Neutrophil (primary cell): ENCODE data around the gene ACSL1.

Source experiments
- H3K27ac ChIP-seq: fragments of 200-600 bp; sonication (generic); 2 replicates; pipeline ENCODE4 v1.5.1; 2016; ENCODE audit warnings: mild to moderate bottlenecking, moderate library complexity
- H3K27me3 ChIP-seq: fragments of 200-600 bp; sonication (generic); 2 replicates; pipeline ENCODE4 v1.6.0; 2016; ENCODE audit warnings: mild to moderate bottlenecking
- H3K36me3 ChIP-seq: fragments of 200-600 bp; sonication (generic); 2 replicates; pipeline ENCODE4 v1.5.1; 2017
- H3K4me1 ChIP-seq, 2 experiments: fragments of 200-600 bp in 1 of 2; sonication (generic) in 1 of 2; 1 replicate in 1 of 2; 2 replicates in 1 of 2; pipeline versions ENCODE4 v1.5.1 to v1.6.1; 2013 to 2016; ENCODE audit warnings: low read depth in 1 of 2, low read length in 1 of 2, mild to moderate bottlenecking in 1 of 2, moderate library complexity in 1 of 2; ENCODE audit not compliant: control insufficient read depth in 1 of 2, insufficient read depth in 1 of 2
- H3K4me3 ChIP-seq, 2 experiments: fragments of 200-600 bp in 1 of 2; sonication (generic) in 1 of 2; 1 replicate in 1 of 2; 2 replicates in 1 of 2; pipeline ENCODE4 v1.5.1; 2013 to 2016; ENCODE audit warnings: low read depth in 1 of 2, low read length in 1 of 2, mild to moderate bottlenecking in 1 of 2, moderate library complexity in 1 of 2
- H3K9me3 ChIP-seq: fragments of 200-600 bp; sonication (generic); 2 replicates; pipeline ENCODE4 v1.5.1; 2016
- TF ChIP-seq, protein P1 (sequence below): fragments of 200-600 bp; sonication (generic); IDR thresholded peaks from 2 replicates; pipeline ENCODE4 v1.5.1; 2016; ENCODE audit warnings: antibody characterized with exemption

Gene ACSL1

DNA sequence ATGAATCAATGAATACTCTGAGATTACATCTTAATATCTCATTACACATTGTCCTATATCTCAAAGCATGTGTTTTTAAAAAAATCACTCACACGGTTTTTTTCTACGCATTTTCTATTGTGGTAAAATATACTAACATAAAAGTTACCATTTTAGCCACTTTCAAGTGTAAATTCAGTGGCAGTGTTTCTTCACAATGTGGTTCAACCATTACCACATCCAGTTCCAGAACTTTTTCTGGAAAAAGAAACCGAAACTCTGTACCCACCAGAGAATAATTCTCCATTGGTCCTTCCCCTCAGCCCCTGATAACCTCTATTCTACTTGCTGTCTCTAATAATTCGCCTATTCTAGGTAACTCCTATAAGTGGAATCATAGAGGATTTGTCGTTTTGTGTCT, 35.3 kb upstream of the ACSL1 start:
- H3K27me3 ChIP-seq: no peaks in the 10 kb centered on the region
- peaks cover 92 to 93% of the 10 kb centered on the region in 2 experiments for H3K4me1 ChIP-seq
- H3K36me3 ChIP-seq: no peaks in the 10 kb centered on the region
- H3K27ac ChIP-seq: peak overlapping the region; percentile 98
- H3K9me3 ChIP-seq: no peaks in the 10 kb centered on the region
- TF ChIP-seq, protein P1, sequence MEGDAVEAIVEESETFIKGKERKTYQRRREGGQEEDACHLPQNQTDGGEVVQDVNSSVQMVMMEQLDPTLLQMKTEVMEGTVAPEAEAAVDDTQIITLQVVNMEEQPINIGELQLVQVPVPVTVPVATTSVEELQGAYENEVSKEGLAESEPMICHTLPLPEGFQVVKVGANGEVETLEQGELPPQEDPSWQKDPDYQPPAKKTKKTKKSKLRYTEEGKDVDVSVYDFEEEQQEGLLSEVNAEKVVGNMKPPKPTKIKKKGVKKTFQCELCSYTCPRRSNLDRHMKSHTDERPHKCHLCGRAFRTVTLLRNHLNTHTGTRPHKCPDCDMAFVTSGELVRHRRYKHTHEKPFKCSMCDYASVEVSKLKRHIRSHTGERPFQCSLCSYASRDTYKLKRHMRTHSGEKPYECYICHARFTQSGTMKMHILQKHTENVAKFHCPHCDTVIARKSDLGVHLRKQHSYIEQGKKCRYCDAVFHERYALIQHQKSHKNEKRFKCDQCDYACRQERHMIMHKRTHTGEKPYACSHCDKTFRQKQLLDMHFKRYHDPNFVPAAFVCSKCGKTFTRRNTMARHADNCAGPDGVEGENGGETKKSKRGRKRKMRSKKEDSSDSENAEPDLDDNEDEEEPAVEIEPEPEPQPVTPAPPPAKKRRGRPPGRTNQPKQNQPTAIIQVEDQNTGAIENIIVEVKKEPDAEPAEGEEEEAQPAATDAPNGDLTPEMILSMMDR: no peak
- peak overlapping the region; percentile 46 to 50 for H3K4me3 ChIP-seq

DNA sequence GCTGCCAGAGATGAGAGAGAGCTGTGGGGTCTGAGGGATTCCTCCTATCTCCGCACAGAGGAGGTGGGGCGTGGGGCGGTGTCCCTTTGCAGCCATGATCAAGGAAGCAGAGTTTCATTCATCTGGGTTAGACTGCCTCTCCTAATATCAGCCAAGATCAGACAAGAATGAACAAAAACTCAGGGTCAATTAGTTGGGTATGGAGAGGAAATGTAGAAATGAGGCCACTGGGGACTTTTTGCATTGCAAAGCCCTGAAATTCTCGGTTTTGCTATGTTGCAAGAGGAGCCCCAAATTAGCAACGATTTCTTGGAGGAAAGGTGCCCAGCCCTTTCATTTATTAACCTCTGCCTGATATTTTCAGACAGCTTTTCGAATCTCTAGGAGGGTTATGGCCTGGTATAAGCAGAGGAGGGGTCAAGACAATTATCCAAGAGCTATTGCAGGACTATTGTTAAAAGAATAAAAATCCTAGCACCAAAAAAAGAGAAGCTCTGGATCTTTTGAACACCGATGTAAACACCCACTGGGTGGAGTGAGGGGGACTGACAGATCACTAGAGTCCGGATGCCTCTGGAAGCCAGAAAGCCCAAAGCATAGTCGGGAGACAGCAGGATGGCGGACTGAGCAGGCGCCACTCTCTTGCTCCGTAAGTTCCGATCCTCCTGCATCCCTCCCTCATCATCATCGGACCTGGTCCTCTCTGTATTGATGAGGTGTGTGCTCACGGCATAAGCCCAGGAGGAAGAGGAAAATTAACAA, 34.4 kb upstream of the ACSL1 start:
- TF ChIP-seq, protein P1: peak; percentile 9
- Histone ChIP-seq H3K36me3 (no peaks in the 10 kb centered on the region), H3K27me3 (no peaks in the 10 kb centered on the region), H3K27ac (peak overlapping the region; percentile 98), H3K4me3 (peak overlapping the region; percentile 46 to 50), H3K4me1 (peaks cover 94 to 95% of the 10 kb centered on the region in 2 experiments), H3K9me3 (no peaks in the 10 kb centered on the region)

DNA sequence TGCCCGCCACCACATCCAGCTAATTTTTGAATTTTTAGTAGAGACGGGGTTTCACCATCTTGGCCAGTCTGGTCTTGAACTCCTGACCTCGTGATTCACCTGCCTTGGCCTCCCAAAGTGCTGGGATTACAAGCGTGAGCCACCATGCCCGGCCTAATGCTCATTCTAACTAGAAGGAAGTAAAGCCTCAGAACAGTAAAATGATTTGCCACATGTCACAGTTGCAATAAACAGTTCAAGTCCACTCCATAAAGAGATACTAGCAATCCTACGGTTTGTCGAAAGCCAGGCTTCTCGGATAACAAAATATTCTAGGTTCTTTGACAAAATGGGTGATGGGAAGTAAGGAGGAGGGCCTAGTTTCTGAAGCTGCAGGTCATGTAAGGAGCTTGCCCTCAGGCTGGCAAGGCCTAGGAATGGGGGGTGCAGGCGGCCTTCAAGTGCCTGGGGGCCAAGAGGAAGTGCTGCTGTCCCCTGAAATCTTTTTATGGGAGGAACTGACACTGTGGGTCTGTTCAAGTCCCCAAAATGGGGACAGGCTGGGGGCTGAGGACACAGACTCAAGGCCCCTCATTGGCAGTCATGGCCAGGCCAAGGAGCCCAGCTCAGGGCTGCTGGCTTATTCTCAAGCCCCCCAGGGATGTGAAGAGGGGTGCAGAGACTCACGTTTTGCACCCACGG, 31.8 kb upstream of the ACSL1 start:
- H3K27ac ChIP-seq: peak overlapping the region; percentile 98
- H3K4me1 ChIP-seq: peaks cover 97 to 98% of the 10 kb centered on the region in 2 experiments
- H3K27me3 ChIP-seq: no peaks in the 10 kb centered on the region

DNA sequence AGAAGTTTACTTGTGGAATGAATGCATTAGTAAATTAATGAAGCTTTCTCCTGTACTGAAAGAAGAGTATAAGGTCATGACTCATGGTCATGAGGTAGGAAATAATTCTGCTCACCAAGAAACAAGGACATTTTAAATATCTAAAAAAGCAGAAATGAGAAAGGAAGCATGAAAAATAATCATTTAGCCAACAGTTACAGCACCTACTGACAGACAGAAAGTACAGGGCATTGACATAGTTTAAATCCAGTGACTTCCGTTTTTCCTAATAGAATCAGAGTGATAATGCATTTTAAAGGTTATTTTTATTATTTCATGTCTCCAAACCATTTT, 30.5 kb upstream of the ACSL1 start:
- no peaks in the 10 kb centered on the region for H3K9me3 ChIP-seq
- peak overlapping the region; percentile 98 for H3K27ac ChIP-seq
- H3K27me3 ChIP-seq: no peaks in the 10 kb centered on the region
- H3K36me3 ChIP-seq: no peaks in the 10 kb centered on the region
- TF ChIP-seq, protein P1: no peak
- peak overlapping the region in 1 of 2 experiments; percentile 54 for H3K4me3 ChIP-seq
- peaks cover 98% of the 10 kb centered on the region in 2 experiments for H3K4me1 ChIP-seq

More for the DNA sequence above, 31.8 kb upstream of the ACSL1 start:
- TF ChIP-seq, protein P1: no peak
- H3K36me3 ChIP-seq: no peaks in the 10 kb centered on the region
- H3K4me3 ChIP-seq: peak overlapping the region; percentile 23 to 54
- no peaks in the 10 kb centered on the region for H3K9me3 ChIP-seq

DNA sequence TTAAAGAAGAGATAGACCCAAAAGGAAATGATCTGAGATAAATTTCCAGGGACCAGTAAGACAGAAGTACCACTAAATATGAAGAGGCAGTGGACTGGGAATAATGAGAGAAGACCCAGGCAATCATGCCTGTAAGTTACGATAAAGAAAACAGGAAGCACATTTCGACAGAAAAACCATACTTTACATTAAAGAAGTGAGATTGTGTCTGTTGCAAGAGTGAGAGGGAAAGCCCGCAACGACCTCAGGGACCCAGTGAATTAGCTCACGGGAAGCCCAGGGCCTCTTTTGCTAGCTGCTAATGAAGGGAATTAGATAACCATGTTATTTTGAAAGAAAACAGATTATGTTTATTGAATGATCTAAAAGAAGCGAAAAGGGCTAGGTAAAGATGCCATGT, 28.9 kb upstream of the ACSL1 start:
- Histone ChIP-seq H3K4me1 (peaks cover 98% of the 10 kb centered on the region in 2 experiments), H3K27ac (peak overlapping the region; percentile 98), H3K4me3 (peak overlapping the region; percentile 54 to 63), H3K27me3 (no peaks in the 10 kb centered on the region), H3K9me3 (no peaks in the 10 kb centered on the region), H3K36me3 (no peaks in the 10 kb centered on the region)
- TF ChIP-seq, protein P1: no peak
